Hindlimb muscle (tissue), 1 donor: ENCODE results near the gene ATP2A3. TPM values are rescaled to one million over a fixed set of nuclear protein-coding genes. Genes with fewer than 3 reads are reported as not detected.
"Not testable (repeated sequence)": the region's sequence is repeated elsewhere in the genome, so short reads cannot be mapped to it uniquely, and the experiment has no call there.

Experiments used
- DNase-seq: peaks from one replicate; pipeline ENCODE4 v3.0.0-alpha.2; 2013
- polyA plus RNA-seq: library from polyadenylated mRNA; unstranded; fragments of 120-200 nt; gene quantifications from one replicate; pipeline ENCODE4 v1.2.1, GENCODE V29; 2013; ENCODE audit not compliant: insufficient read length

ATP2A3 gene
- polyA plus RNA-seq, 1 donor = 7.3 TPM

DNA sequence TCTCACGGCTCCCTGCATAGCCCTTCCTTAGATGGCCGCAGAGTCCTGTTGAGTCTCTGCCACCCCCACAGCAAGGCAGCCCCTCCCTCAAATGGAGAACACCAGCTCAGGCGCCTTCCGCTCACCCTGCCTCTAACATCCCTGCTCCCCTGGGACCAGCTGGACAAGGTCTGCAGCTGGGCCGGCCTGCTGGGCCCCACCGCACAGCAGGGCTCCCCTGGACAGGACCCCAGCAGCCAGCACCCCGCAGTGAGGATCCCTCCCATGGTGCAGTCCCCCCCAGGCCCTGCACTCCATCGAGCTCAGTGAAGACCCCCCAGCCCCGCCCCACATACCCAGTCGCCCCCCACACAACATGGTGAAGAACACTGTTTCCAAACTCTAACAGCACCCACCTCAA, 10.2 kb downstream of the ATP2A3 start:
- DNase-seq = no peak

DNA sequence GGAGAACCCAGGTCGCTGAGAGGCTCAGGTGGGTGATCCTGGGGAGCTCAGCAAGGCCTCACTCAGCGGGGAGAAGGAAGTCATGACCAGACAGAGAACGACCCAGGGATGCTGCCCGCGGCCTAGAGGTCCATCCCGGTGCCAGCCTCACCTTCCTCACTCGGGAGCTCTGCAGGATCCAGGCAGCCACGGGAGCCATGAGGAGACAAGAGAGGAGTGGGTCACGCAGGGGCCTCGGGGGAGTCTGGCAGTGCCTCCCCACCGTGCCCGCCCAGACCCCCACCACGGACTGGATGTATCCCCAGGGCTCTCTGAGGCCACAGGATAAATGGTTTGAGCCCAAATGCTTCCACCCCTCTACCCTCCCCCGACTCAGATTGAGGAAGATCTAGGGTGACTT, 10.7 kb downstream of the ATP2A3 start:
- DNase-seq = no peak

DNA sequence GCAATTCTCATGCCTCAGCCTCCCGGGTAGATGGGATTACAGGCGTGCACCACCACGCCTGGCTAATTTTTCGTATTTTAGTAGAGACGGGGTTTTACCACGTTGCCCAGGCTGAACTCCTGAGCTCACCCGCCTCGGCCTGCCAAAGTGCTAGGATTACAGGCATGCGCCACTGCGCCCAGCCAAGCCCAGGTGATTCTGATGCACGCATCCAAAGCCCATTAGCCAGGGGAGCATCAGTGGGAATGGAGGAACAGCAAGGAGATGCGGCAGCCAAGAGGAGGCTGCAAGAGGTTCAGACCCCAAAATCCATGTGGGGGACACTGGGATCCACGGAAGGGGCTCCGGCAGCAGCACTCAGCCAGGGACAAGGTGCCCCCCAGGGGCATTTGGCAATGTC, 12.1 kb downstream of the ATP2A3 start:
- no peak for DNase-seq

DNA sequence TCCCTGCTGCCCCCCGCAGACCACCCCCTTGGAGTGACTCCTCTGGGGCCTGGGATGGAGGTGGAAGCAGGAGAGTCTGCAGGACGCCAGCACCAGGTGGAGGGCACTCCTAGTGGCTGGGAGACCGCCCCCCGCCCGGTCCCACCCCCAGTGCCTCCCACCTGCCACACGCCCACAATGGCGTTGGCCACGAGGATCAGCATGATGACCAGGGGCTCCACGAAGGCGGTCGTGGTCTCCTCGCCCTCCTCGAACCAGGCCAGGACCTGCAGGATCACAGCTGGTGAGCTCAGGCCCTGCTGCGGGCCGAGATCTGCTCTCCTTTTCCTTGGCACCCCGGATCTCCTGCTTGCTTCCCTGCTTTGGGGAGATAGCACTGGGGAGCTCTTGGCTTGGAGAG, 12.8 kb downstream of the ATP2A3 start:
- DNase-seq = no peak

DNA sequence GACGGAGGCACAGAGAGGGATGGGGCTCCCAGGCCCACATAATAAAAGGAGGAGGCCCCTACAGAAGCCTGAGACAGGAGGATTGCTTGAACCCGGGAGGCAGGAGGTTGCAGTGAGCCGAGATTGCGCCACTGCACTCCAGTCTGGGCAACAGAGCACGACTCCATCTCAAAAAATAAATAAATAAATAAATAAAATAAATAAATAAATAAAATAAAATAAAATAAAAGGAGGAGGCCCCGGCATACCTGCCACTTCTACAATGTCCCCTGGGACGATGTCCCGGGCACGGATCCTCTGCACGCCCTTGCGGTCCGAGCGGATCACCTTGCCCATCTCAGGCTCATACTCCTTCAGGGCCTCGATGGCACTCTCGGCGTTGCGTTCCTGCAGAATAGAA, 13.2 kb downstream of the ATP2A3 start:
- DNase-seq = no peak

DNA sequence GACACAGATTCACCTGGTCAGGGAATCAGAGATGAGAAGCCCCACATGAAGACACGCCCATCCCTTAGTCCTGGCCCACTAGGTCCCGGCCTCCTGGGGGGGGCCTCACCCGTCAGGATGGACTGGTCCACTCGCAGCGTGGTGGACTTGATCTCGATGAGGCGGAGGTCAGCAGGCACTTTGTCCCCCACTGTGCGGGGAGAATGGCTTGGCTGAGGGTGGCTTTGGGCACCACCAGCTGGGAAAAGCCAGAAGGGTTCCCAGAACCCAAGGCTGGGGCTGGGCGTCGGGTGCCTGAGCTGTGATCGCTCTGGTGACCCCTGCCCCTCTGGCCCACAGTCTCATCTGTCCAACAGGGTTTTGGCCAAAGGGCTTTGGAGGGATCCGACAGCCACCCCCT, 13.7 kb downstream of the ATP2A3 start:
- no peak for DNase-seq

DNA sequence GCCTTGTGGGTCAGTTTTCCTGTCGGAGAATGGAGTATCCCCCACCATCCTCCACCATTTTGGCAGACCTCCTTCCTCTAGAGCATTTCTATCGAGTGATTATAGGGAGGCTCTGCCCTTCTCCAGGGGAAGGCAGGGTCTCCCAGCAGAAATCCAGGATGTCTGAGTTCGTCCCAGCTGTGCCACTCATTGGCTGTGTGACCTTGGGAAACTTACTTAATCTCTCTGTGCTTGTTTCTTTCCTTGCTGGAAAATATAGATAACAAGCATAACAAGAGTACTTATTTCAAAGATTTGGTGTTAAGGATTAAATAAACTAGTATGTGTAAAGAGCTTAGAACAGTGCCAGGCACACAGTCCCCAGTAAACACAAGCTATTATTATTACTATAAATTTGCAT, 14.8 kb downstream of the ATP2A3 start:
- no peak for DNase-seq

DNA sequence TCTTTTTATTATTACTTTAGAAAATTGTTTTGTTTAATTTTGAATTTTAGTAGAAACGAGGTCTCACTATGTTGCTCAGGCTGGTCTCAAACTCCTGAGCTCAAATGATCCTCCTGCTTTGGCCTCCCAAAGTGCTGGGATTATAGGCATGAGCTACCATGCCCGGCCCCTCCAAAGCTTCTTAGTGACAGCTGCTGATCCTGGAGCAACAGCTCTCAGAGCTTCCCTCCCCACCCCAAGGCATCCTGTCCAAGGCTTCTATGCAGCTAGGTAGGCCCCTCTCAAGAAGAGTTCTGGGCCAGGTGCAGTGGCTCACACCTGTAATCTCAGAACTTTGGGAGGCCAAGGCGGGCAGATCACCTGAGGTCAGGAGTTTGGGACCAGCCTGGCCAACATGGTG, 15.7 kb downstream of the ATP2A3 start:
- not testable (repeated sequence) for DNase-seq

DNA sequence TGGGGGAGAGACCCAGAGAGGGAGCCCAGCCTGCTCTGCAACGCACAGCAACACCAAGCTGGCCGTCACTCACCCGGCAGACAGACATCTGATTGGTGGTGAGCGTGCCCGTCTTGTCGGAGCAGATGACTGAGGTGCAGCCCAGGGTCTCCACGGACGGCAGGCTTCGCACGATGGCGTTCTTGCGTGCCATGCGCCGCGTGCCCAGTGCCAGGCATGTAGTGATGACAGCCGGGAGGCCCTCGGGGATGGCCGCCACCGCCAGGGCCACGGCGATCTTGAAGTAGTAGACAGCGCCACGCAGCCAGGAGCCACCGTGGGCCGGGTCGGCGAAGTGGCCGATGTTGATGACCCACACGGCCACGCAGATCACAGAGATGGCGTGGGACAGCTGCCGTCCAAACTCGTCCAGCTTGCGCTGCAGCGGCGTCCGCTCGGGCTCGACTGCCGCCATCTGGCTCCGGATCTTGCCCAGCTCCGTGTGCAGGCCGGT, 16.9 kb downstream of the ATP2A3 start:
- no peak for DNase-seq

DNA sequence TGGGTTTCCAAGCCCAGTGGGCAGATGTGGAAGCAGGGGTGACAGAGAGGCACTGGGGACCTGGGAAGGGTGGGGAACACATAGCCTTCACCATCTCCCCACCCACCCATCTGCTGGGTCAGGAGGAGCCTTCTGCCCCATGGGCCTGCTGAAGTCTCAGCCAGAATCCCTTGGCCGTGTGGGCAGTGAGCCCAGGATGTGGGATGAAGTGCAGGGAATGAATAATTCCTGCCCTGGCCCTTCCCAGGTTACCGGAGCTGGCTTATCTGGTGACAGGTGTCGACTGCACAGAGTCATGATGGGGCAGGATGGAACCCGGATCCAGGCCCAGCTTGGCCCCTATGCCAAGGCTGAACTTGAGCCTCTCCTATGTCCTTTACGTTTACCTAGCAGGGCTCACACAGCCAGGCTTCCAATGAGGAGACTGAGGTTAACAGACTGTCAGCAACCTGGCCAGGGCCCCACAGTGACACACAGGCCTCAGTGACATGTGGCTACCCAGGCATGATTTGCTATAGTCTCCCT, 17.5 kb downstream of the ATP2A3 start:
- DNase-seq = no peak

DNA sequence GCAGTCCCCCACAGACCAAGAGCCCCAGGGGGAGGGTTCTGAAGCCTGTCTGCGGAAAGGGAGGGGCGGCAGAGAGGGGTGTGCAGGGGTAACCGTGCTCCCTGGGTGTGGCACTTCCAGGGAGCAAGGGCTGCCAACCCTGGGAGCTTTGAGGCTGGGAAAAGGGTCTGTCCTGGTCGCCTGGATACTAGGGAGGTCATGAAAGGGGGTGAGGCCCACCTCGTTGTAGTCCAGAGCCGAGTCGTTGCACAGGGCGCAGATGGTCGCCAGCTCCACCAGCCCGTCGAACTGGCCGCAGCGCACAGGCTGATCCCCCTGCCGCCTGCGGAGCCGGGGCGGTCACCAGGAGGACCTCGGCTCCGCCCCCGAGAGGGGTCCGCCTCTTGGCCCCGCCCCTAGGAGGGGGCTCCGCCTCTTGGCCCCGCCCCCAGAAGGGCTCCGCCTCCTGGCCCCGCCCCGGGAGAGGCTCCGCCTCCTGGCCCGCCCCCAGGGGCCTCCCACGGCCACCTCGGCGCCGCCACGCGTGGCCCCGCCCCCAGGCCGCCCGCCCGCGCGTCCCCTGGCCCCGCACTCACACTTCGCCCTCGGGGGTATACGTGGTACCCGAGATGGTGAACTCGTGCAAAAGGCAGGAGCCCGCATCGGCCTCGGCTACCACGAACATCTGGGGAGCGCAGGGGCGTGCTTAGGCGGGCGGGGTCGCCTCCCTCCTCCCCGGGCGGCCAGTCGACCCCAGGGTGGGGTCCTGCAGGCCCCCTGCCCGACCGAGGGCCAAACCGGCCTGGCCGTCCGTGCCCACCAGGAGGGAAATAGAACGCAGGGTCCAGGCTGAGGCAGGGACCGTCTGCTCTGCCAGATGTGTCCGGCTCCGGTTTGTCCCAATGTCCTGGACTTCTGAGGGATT, 19.5 kb downstream of the ATP2A3 start:
- DNase-seq = peak; percentile 59

DNA sequence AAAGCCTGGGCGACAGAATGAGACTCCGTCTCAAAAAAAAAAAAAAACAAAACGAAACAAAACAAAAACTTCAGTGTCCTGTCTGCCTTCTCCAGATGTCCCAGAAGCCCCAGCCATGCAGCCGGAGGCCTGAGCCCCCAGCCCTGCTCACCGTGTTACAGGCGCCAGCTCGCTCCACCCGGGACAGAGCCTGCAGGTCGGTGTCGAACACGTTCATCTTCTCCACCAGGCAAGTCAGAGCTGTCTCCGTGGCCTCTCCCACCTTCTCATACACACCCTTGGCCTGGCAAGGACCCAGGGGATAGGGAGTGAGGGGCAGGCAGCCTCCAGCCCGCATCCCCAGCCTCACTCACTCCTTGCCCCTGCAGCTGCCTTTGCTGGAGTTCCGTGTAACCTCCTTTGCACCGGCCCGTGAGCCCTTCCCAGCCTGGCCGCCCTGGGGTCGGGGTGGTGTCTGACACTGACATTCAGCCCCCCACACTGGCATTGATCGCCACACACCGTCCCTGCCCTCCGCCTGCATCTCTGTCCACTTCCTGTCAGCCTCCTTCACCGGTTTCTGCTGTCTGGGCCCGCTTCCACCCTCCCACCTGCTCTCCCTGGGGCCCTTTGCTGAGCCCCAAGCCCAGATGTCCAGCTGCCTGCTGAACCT, 20.9 kb downstream of the ATP2A3 start:
- DNase-seq = no peak

DNA sequence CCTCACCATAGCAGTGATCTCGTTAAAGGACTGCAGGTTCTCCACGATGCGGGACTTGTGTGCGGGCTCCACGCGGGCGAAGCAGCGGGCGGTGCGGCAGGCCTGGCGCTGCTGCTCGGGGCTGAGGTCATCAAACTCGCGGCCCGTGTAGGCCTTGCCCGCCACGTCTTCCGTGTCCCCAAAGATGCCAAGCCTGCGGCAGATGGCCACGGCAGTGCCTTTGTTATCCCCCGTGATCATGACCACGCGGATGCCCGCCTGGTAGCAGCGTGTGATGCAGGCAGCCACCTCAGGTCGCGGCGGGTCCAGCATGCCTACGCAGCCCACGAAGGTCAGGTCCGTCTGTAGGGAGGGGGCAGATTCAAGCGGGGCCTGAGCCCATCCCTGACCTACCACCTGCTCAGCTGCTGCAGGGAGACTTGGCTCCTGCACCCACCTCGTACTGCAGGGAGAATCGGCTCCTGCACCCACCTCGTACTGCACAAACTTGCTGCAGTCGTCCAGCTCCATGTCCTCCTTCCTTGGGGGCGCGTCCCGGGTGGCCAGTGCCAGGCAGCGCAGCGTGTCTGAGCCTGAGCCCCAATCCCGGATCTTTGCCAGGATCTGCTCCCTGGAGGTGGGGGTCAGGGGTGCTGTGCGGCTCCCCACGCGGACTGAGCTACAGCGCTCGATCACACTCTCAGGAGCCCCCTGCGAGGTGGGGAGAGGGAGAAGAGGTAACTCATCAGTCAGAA, 23.1 kb downstream of the ATP2A3 start:
- DNase-seq = no peak

DNA sequence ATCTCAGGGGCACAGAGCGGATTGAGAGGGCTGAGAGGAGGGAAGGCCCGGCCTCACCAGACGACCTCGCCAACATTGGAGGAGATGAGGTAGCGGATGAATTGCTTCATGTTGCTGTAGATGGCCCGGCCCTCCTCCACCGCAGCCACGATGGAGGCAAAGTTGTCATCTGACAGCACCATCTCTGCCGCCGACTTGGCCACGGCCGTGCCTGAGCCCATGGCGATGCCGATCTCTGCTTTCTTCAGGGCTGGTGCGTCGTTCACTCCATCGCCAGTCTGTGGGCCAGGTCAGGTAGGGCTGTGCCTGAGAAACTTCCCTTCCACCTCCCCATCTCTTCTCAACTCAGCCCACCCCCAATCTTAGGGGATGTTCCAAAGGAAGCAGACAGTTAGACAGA, 26.9 kb downstream of the ATP2A3 start:
- DNase-seq = no peak

DNA sequence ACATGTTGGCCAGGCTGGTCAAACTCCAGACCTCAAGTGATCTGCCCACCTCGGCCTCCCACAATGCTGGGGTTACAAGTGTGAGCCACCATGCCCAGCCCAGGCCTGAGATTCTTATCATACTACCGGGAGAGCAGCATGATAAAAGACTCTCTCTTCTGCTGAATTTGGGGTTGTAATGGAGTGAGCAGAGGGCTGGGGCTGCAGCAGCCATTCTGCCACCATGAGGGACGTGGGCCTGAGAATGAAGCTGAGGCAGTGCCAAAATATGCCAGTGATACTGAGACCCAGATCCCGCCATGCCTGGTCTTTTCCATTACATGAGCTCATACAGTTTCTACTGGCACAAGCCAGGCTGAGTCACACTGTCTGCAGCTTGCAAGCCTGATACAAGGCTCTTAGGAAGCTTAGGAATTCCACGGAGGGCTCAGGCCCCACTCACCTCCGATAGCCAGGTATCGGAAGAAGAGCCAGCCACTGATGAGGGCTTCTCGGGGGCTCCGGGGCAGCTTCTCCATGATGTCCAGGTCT, 28.3 kb downstream of the ATP2A3 start:
- DNase-seq = no peak

DNA sequence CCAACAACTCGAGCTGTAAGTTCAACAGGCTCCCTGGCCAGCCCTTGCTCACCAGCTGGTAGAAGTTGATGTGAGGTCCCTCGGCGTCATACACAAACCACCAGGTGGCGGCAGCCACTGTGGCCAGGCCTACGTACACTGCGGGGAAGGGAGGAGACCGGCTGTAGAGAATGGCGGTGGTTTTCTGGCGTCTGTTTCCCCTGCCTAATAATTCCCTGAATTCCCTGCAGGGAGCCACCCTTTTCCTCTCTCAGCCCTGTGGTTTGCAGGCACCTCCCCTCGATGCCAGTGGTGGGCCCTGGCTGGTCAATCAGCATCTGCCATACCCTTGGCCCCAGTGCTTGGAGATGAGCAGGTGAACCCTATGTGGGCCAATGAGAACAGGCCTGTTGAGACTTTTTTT, 29.1 kb downstream of the ATP2A3 start:
- peak; percentile 62 for DNase-seq

DNA sequence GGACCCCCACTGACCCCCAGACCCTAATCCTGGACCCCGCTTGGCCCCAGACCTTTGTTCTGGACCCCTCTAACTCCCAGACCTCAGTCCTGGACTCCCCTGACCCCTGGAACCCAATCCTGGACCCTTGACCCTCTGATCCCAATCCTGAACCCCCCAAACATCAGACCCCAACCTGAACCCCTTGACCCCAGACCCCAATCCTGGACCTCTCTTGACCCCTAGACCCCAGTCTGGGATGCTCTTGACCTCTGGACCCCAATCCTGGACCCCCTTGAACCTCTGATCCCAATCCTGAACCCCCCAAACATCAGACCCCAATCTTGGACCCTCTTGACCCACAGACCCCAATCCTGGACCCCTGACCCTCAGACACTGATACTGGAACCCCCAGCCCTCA, 34.5 kb downstream of the ATP2A3 start:
- DNase-seq = no peak

DNA sequence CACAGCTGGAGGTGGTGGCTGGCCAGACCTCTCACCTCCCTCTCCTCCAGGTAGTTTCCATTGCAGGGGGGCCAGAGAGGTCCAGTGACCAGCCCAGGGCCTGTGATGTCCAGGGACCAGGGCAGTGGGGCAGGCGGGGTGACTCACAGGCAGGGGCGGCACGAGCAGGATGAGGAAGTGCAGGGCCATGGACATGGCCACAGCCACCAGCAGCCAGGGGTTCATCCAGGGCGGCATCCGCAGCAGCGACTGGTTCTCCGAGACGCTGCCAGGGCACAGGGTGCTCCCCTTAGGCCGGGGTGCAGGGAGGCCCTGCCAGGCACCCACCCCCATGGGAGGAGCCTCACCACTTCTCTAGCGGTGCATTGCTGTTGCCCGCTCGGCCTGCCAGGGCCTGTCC, 35.1 kb downstream of the ATP2A3 start:
- DNase-seq = no peak

DNA sequence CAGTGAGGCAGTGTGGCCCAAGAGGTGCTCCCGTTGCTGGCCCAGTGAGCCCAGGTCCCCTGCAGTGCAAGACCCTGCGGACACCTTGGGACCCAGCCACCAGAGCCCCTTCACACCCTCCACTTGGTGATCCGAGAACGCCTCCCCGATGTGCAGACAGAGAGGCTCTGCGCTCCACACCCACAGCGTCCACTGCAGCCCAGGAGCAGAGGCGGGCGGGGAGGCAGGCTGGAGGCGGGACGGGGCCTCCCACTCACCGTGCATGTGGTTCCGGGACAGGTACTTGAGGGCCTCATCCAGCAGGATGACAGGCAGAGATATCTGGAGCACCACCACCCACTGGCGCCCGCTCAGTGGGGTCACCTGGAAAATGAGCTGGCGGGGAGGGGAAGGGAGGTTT, 35.8 kb downstream of the ATP2A3 start:
- DNase-seq = no peak

DNA sequence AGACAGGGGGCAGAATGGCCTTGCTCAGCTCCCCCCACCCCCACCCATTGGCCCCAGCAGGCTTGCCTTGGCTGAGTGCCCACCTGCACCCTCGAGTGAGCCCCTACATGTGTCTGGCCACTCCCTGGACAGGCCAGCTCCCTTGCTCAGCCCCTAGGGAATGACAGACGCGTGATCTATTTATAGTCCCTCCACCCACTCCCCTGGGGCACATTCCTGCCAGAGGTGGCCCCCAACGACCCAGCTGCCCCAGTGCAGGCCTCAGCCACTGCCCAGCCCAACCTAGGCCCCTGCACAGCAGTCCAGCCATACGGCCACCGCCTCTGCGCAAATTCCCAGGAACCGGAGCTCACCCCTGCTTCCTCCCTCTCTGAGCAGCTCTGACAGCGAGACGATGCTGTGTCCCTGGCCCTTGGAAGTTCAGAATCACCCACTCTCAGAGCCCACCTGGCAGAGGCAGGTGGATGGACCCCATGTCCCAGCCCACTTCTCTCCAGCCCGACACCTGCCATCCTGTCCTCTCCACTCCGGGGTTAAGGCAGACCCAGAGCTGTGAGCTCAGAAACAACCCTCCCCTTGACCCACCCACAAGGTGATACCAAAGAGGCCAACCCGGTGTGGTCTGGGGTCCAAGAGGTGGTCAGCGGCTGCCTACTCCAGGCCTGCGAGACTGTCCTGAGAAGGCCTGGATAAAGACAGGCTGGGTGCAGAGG, 36.5 kb downstream of the ATP2A3 start:
- no peak for DNase-seq

DNA sequence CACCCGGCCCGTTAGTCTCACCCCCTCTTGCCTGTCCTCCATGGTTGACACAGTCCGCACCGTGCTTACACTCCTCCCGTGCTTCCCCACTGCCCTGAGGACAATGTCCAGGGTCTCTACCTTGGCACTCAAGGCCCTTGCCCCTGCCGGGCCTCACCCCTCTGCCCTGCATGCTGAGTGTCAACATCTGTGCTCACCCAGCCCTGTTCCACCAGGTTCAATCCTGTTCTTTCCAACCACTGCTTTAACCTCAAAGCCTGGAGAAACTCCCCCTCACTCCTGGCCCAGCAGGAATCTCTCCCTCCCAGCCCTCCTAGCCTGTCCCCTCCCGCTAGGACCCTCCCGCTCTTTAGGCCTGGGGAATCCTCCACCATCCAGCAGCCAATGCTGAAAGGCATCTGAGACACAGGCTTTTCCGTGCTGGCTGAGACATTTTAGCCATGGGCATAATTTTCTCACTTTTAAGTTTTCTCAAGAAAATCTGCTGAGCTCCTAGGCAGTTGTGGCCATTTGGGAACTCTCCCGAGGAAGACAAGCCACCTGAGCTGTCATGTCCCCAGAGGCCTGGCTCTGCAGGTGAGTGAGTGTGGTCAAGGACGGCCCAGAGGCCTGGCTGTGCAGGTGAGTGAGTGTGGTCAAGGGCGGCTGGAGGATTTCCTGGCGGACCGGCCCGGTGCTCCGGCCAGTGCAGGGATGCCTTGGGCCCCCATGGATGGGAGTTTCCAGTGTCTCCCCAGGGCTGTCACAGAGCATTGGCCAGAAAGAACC, 37.2 kb downstream of the ATP2A3 start:
- no peak for DNase-seq
